HG03521 (cell line): ENCODE results near the gene SF1.

ENCODE experiments used
- ATAC-seq: cut with Tn5 transposase; IDR thresholded peaks from one replicate; pipeline ENCODE4 v1.9.1; 2021; ENCODE audit warnings: mild to moderate bottlenecking, moderate library complexity; ENCODE audit not compliant: unreplicated experiment

SF1 gene

DNA sequence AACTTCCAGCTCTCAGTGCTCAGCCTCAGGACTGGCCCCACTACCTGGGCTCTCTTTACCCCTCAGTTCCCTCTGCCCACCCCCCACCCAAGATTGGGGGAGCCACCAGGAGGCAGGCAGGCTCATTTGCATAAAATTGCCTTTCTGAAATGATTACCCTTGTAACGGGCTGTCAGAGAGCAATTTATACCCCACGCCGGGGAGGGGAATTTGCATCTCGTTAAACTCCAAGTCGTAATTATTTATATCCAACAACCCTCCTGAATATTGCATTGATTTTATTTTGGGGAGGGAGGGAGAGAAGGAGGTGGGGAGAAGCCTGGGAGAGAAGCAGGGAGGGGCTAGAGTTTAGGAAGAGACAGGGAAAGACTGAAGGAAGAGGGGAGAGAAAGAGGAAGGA, 63.7 kb downstream of the SF1 start:
- no peak for ATAC-seq
